ENCODE results near the gene ZNF302. TPM values are rescaled to one million over a fixed set of nuclear protein-coding genes. Genes with fewer than 3 reads are reported as not detected.

ZNF302 gene
- total RNA-seq, 1 experiment from 2014 or later: 26.7 TPM

GRCh38 chr19:34732612-34733211 is 55.2 kb downstream of the ZNF302 start:
- DNase-seq (ENCODE audit: low read depth): no peak

GRCh38 chr19:34733266-34733745 is 55.8 kb downstream of the ZNF302 start:
- DNase-seq (ENCODE audit: low read depth): no peak

GRCh38 chr19:34733746-34734536 is 56.5 kb downstream of the ZNF302 start, which contains the start of gene ZNF181:
Gene ZNF181 (plus strand): TSS chr19:34734243. CDS start chr19:34735038, 795 bp downstream.
- DNase-seq (ENCODE audit: low read depth): peak; percentile 92

GRCh38 chr19:34734537-34735103 is 57.1 kb downstream of the ZNF302 start:
- DNase-seq (ENCODE audit: low read depth): no peak

Other genes starting within 250 kb of the ZNF302 start
- 201 and 239 TPM in 2 replicates for gene UBA2, start 249.3 kb upstream of the ZNF302 start, total RNA-seq (2014; rRNA removed; shearing (Covaris generic))
- 10.6 and 11.1 TPM in 2 replicates for gene WTIP, start 195.9 kb upstream of the ZNF302 start, total RNA-seq (2014; rRNA removed; shearing (Covaris generic))
- not detected in 2 replicates for gene SCGB2B2, start 519 bp upstream of the ZNF302 start, total RNA-seq (2014; rRNA removed; shearing (Covaris generic))
- gene ZNF181, start 56.6 kb downstream of the ZNF302 start, total RNA-seq (2014; rRNA removed; shearing (Covaris generic)): 10.8 and 16.8 TPM in 2 replicates
- gene ZNF599, start 95.5 kb downstream of the ZNF302 start, total RNA-seq (2014; rRNA removed; shearing (Covaris generic)): 9.4 and 15.1 TPM in 2 replicates
- gene ZNF30, start 249.2 kb downstream of the ZNF302 start, total RNA-seq (2014; rRNA removed; shearing (Covaris generic)): 4.1 and 4.5 TPM in 2 replicates

Measured in RPMI7951 (cell line).